HepG2 (cell line): Measurements from ENCODE around the gene DAAM1.

Experiments
- BRCA1 ChIP-seq: sonication (generic); formaldehyde crosslinking; IDR thresholded peaks from 2 replicates; pipeline ENCODE4 v1.4.0; 2020; ENCODE audit warnings: missing genetic modification reagents
- CTCF ChIP-seq: sonication (generic); formaldehyde crosslinking; IDR thresholded peaks from 2 replicates; pipeline ENCODE4 v1.5.0; 2020; ENCODE audit warnings: mild to moderate bottlenecking, missing genetic modification reagents, moderate library complexity
- HMG20B ChIP-seq: conservative IDR thresholded peaks from 2 replicates; pipeline ENCODE4 v1.6.1; 2016; ENCODE audit warnings: missing genetic modification reagents, missing compliant biosample characterization
- HOXA7 ChIP-seq: sonication (generic); formaldehyde crosslinking; IDR thresholded peaks from 2 replicates; pipeline ENCODE4 v1.8.1; 2022; ENCODE audit warnings: mild to moderate bottlenecking, missing genetic modification reagents, moderate library complexity
- KDM1A ChIP-seq: IDR thresholded peaks from 2 replicates; pipeline ENCODE4 v1.6.1; 2016; ENCODE audit warnings: missing compliant biosample characterization
- REST ChIP-seq, 2 experiments: IDR thresholded peaks; 2 replicates each; pipeline ENCODE4 v1.6.1; 2011 to 2012; ENCODE audit warnings: low read length in 2 of 2, borderline replicate concordance in 1 of 2, low read depth in 1 of 2, mild to moderate bottlenecking in 1 of 2, moderate library complexity in 1 of 2
- YEATS4 ChIP-seq: sonication (generic); formaldehyde crosslinking; IDR thresholded peaks from 2 replicates; pipeline ENCODE4 v1.4.0; 2020; ENCODE audit warnings: missing genetic modification reagents, borderline replicate concordance
- TF ChIP-seq, protein P1 (sequence below): sonication (generic); formaldehyde crosslinking; conservative IDR thresholded peaks from 2 replicates; pipeline ENCODE4 v1.4.0; 2020; ENCODE audit warnings: missing genetic modification reagents
- TF ChIP-seq, protein P2 (sequence below): sonication (generic); formaldehyde crosslinking; IDR thresholded peaks from 2 replicates; pipeline ENCODE4 v1.5.1; 2020; ENCODE audit warnings: missing genetic modification reagents, mild to moderate bottlenecking, borderline replicate concordance

DNA sequence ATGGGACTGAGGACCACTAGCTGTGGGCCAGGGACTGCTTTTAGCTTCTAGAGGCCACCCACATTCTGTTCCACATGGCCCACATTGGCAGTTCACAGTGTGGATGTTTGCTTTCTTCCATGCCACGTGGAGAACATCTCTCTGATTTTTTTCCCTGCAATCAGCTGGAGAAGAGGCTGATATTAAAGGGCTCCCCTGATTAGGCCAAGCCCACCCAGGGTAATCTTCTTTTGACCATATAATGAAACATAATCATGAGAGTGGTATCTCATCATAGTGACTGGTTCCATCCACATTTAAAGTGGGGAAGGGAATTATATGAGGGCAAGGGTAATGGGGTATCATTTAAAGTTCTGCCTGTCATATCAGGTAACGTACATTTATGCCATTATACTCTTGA is 15.8 kb downstream of the DAAM1 start:
- TF ChIP-seq REST (IDR thresholded peaks at IDR 0.05; ENCODE audit: borderline replicate concordance in 1 of 2, low read depth in 1 of 2, low read length in 2 of 2) (no peak), HMG20B (CRISPR knock-in tag) (no peak), CTCF (CRISPR knock-in tag) (no peak), BRCA1 (CRISPR knock-in tag) (no peak), YEATS4 (CRISPR knock-in tag) (no peak), HOXA7 (CRISPR knock-in tag) (no peak), KDM1A (CRISPR knock-in tag) (no peak)
- TF ChIP-seq, protein P1, sequence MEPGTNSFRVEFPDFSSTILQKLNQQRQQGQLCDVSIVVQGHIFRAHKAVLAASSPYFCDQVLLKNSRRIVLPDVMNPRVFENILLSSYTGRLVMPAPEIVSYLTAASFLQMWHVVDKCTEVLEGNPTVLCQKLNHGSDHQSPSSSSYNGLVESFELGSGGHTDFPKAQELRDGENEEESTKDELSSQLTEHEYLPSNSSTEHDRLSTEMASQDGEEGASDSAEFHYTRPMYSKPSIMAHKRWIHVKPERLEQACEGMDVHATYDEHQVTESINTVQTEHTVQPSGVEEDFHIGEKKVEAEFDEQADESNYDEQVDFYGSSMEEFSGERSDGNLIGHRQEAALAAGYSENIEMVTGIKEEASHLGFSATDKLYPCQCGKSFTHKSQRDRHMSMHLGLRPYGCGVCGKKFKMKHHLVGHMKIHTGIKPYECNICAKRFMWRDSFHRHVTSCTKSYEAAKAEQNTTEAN (CRISPR knock-in tag) = no peak
- TF ChIP-seq, protein P2, sequence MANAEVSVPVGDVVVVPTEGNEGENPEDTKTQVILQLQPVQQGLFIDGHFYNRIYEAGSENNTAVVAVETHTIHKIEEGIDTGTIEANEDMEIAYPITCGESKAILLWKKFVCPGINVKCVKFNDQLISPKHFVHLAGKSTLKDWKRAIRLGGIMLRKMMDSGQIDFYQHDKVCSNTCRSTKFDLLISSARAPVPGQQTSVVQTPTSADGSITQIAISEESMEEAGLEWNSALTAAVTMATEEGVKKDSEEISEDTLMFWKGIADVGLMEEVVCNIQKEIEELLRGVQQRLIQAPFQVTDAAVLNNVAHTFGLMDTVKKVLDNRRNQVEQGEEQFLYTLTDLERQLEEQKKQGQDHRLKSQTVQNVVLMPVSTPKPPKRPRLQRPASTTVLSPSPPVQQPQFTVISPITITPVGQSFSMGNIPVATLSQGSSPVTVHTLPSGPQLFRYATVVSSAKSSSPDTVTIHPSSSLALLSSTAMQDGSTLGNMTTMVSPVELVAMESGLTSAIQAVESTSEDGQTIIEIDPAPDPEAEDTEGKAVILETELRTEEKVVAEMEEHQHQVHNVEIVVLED (CRISPR knock-in tag) = no peak
